ENCODE measurements around the gene NMNAT2. TPM values are rescaled to one million over a fixed set of nuclear protein-coding genes. Genes with fewer than 3 reads are reported as not detected.
A peak's percentile ranks its signal among the peaks of the same experiment; 100 is the strongest.

Gene NMNAT2
- total RNA-seq, 2 donors from 2014 or later, result 1.0 to 1.3 TPM

DNA sequence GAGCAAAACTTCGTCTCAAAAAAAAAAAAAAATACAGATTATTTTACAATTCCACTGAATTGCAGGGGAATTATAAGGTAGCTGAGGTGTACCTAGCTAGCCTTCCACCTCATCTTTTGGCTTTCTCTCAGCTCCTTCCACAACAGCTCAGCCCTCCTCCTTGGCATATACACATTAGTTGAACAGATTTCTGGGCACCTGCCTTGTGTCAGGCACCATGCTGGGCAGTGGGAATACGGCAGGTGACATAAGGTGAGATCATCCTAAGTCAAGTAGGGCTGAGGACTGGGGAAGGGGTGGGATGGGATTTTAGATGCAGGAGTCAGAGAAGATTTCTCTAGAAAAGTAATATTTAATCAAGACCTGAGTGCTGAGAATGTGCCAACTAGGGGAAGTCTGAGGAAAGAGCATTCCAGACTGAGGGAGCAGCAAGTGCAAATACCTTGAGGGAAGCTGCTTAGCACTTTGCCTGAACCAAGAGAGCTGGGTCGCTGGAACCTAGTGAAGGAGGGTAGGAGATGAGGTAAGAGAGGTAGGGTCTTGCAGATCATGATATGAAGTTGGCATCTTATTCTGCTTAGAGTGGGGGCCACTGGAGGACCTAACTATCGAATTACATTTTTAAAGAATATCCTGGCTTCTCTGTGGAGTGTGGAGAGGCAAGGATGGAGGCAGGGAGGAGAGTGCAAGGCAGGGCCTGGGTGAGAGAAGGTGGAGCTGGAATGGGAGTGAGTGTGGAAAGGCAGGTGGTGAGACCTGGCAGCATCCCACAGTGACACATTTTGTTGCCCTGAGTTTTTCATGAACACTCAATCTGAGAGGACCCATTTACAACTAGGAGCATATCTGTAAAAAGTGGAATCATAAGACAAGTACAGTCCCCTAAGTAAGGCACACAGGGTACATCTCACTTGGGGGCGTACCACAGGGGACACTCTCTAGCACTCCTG, 203.9 kb downstream of the NMNAT2 start:
- H3K4me3 ChIP-seq, result no peak overlapping the region
- no peaks in the 10 kb centered on the region for H3K4me1 ChIP-seq
- intact Hi-C loops (cut with DNase I), result no loop called here
- no peaks in the 10 kb centered on the region for H3K36me3 ChIP-seq (replicated peaks in 1 of 2; ENCODE audit: insufficient read depth in 1 of 2, low read depth in 2 of 2)
- H3K9me3 ChIP-seq, result no peaks in the 10 kb centered on the region
- WGBS, 2 donors, result 65 to 68% methylated on average over 5 of the region's 5 CpGs
- H3K27ac ChIP-seq, result no peak overlapping the region
- no peak for ATAC-seq
- no peaks in the 10 kb centered on the region for H3K27me3 ChIP-seq
- DNase-seq, result no peak
- TF ChIP-seq POLR2A (IDR thresholded peaks at IDR 0.05), result no peak
- TF ChIP-seq, protein P1, sequence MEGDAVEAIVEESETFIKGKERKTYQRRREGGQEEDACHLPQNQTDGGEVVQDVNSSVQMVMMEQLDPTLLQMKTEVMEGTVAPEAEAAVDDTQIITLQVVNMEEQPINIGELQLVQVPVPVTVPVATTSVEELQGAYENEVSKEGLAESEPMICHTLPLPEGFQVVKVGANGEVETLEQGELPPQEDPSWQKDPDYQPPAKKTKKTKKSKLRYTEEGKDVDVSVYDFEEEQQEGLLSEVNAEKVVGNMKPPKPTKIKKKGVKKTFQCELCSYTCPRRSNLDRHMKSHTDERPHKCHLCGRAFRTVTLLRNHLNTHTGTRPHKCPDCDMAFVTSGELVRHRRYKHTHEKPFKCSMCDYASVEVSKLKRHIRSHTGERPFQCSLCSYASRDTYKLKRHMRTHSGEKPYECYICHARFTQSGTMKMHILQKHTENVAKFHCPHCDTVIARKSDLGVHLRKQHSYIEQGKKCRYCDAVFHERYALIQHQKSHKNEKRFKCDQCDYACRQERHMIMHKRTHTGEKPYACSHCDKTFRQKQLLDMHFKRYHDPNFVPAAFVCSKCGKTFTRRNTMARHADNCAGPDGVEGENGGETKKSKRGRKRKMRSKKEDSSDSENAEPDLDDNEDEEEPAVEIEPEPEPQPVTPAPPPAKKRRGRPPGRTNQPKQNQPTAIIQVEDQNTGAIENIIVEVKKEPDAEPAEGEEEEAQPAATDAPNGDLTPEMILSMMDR (IDR thresholded peaks at IDR 0.05), result no peak

DNA sequence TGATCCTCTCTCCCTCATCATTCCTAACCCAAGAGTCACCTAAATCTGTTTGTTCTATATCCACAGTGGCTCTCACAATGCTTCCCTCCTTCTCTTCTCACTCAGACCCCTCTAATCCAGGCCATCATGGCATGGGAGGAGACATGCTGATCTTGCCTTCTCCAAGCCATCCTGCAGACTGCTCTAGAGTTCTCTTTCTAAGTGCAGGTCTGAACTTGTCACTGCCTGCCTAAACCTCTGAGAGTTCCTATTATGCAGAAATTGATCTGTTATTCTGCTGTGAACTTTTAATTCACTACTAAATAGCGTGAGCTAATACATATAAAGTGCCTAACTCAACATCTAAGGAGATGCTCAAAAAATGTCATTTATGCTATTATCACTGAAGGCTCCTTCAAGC, 205.3 kb downstream of the NMNAT2 start:
- H3K4me1 ChIP-seq, result no peaks in the 10 kb centered on the region
- no peak for TF ChIP-seq POLR2A (IDR thresholded peaks at IDR 0.05)
- TF ChIP-seq, protein P1 (IDR thresholded peaks at IDR 0.05), result no peak
- H3K27me3 ChIP-seq, result no peaks in the 10 kb centered on the region
- H3K9me3 ChIP-seq, result no peaks in the 10 kb centered on the region
- H3K27ac ChIP-seq, result no peak overlapping the region
- DNase-seq, result no peak
- no peaks in the 10 kb centered on the region for H3K36me3 ChIP-seq (replicated peaks in 1 of 2; ENCODE audit: insufficient read depth in 1 of 2, low read depth in 2 of 2)
- no peak overlapping the region for H3K4me3 ChIP-seq
- intact Hi-C loops (cut with DNase I), result no loop called here
- 81 to 95% methylated on average over 1 of the region's 1 CpG for WGBS, 2 donors
- no peak for ATAC-seq

DNA sequence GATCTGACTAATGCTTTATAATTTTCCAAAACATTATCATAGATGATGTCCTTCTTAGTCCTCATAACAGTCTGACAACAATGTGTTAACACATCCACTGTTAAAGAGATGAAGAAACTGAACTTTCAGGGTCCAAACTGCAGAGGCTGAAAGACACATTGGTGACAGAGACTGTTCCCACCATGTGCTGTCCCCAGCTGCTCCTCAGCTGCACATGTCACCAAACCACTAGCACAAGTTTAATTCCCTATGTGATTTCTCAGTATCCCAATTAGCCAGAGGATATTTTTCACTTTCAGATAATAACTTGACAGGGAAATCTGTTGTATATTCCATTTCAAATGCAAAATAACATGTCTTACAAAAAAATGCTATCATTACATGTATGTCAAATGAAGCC, 207.5 kb downstream of the NMNAT2 start:
- TF ChIP-seq, protein P1 (IDR thresholded peaks at IDR 0.05), result no peak
- no peak for TF ChIP-seq POLR2A (IDR thresholded peaks at IDR 0.05)
- Histone ChIP-seq H3K4me1 (no peaks in the 10 kb centered on the region), H3K4me3 (no peak overlapping the region), H3K9me3 (no peaks in the 10 kb centered on the region), H3K27ac (no peak overlapping the region), H3K36me3 (replicated peaks in 1 of 2; ENCODE audit: insufficient read depth in 1 of 2, low read depth in 2 of 2) (no peaks in the 10 kb centered on the region), H3K27me3 (no peaks in the 10 kb centered on the region)
- no peak for DNase-seq
- intact Hi-C loops (cut with DNase I), result no loop called here
- ATAC-seq, result no peak

DNA sequence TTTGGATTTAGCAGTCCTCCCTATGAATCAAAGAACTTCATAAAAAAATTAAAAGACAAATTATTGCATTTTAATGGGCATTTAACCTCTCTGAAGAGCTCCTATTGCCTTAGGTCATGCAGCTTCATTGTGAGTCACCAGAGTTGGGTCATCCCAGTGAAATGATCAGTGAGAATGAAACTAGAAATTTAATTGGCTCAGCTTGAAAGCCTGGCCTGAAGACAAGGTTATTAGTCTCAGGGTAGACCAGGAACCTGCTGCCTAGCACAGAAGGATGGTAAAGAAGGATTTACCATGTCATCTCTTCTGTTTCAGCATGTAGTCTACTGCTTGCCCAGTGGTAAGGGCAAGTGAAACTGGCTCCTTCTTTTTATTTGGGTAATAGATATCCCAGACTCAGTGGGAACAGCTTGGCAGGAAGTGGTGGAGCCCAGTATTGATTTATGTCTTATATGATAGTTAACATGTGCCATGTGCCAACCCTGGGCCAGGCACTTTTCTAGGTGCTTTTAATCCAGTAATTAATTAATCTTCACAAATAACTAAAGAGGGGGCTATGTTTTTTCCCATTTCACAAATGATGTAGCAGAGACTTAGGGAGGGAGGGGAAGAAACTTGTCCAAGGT, 208.5 kb downstream of the NMNAT2 start:
- TF ChIP-seq POLR2A (IDR thresholded peaks at IDR 0.05), result no peak
- TF ChIP-seq, protein P1 (IDR thresholded peaks at IDR 0.05), result no peak
- ATAC-seq, result peak; percentile 27
- Histone ChIP-seq H3K4me3 (no peak overlapping the region), H3K4me1 (no peaks in the 10 kb centered on the region), H3K36me3 (replicated peaks in 1 of 2; ENCODE audit: insufficient read depth in 1 of 2, low read depth in 2 of 2) (no peaks in the 10 kb centered on the region), H3K9me3 (no peaks in the 10 kb centered on the region), H3K27ac (no peak overlapping the region), H3K27me3 (no peaks in the 10 kb centered on the region)
- peak in 1 of 4 donors; percentile 16 for DNase-seq
- intact Hi-C loops (cut with DNase I), result no loop called here

Measured in body of pancreas (tissue), 4 donors.